GM12872 (cell line): ENCODE measurements around the gene DUSP14.

Experiments used
- CTCF ChIP-seq: IDR thresholded peaks from 3 replicates; pipeline ENCODE4 v1.5.1; 2011; ENCODE audit warnings: low read depth, mild to moderate bottlenecking, low read length, moderate library complexity; ENCODE audit not compliant: insufficient read depth

DUSP14 gene

GRCh38 chr17:37494971-37495370 is 5.3 kb downstream of the DUSP14 start:
- TF ChIP-seq CTCF = no peak

GRCh38 chr17:37500378-37500777 is 10.7 kb downstream of the DUSP14 start:
- TF ChIP-seq CTCF = no peak

GRCh38 chr17:37502009-37502936 is 12.6 kb downstream of the DUSP14 start:
- no peak for TF ChIP-seq CTCF

- no peak for TF ChIP-seq CTCF
Observed at GRCh38 chr17:37503148-37503547, 13.5 kb downstream of the DUSP14 start.

GRCh38 chr17:37505333-37505732 is 15.6 kb downstream of the DUSP14 start:
- no peak for TF ChIP-seq CTCF

GRCh38 chr17:37506678-37507077 is 17.0 kb downstream of the DUSP14 start:
- TF ChIP-seq CTCF = peak; percentile 65

GRCh38 chr17:37507111-37507510 is 17.4 kb downstream of the DUSP14 start:
- no peak for TF ChIP-seq CTCF
